Caki2 (cell line): ENCODE results near the gene EXO1. TPM values are rescaled to one million over a fixed set of nuclear protein-coding genes. Genes with fewer than 3 reads are reported as not detected.

ENCODE experiments used
- DNase-seq: peaks from one replicate; pipeline ENCODE4 v3.0.0-alpha.2; 2015; ENCODE audit warnings: low read depth
- in situ Hi-C: cut with HindIII; loops from 2 replicates; pipeline ENCODE4 v1.10.0; 2016; ENCODE audit warnings: low sequenced_read_pairs, low pct_unique_long_range_greater_than_20kb, mixed read lengths
- total RNA-seq: library from RNA; depleted of rRNA; stranded (reverse); fragments of >200 nt; shearing (Covaris generic); gene quantifications from 2 replicates; pipeline ENCODE4 v1.2.3, GENCODE V29; 2014; ENCODE audit warnings: low replicate concordance; rRNA removed

Gene EXO1
- total RNA-seq, 1 experiment from 2014 or later, result 32.4 TPM

- in situ Hi-C loops, result no loop called here
- DNase-seq, result no peak
Measured at GRCh38 chr1:241932845-241933244, 84.8 kb downstream of the EXO1 start.

- DNase-seq, result no peak
- in situ Hi-C loops, result no loop called here
Measured at GRCh38 chr1:241934201-241934848, 86.3 kb downstream of the EXO1 start.

GRCh38 chr1:241934866-241935265 lies 86.9 kb downstream of the EXO1 start:
- no peak for DNase-seq
- in situ Hi-C loops, result no loop called here

Other genes with a start within 250 kb of the EXO1 start
- 1.7 and 9.3 TPM in 2 replicates for gene CHML, start 207.8 kb upstream of the EXO1 start, total RNA-seq
- 82.9 and 106 TPM in 2 replicates for gene OPN3, start 207.8 kb upstream of the EXO1 start, total RNA-seq
- gene WDR64, start 195.9 kb upstream of the EXO1 start, total RNA-seq, result not detected in 2 replicates
- not detected in 2 replicates for gene BECN2, start 109.6 kb downstream of the EXO1 start, total RNA-seq
- not detected in 2 replicates for gene MAP1LC3C, start 150.9 kb downstream of the EXO1 start, total RNA-seq